ENCODE results near the gene CKB.

CKB gene

DNA sequence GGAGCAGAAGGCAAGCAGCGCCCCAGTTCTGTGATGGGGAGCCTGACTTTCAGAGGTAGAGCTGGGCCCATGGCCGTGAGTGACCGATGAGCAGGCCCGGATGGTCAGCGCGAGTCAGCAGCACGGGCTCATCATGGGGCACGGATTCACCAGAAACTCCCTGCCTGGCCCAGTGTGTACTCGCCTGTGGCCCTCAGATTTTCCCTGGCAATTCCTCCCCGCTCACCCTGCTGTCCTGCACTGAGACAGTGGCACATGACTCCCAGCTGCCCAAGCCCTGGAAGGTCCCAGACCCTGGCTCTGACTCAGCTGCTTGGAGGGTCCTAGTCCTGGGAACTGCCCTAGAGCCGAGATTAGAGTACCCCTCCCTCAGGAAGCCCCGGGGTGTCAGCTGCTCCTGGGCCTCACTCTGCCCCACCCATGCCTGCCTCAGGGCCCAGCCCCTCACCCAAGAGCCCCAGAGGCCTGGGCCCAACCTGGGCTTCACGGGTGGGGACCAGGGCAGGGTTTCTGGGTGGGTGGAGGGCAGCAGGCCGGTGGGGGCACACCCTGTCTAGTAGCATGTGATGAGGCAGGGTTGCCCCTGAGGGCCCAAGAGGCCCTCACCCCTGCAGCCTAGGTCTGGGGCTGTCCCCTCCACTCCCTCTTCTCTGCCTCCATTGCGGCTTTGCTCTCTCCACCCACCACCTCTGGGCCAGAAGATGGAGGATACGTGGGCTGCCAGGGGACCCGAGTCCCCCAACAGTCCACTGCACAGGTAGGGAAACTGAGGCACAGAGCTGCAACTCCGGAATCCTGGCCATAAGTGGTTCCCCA lies 14.8 kb upstream of the CKB start:
- no peak for DNase-seq

- DNase-seq: no peak
Measured at GRCh38 chr14:103536693-103537092, 14.1 kb upstream of the CKB start.

DNA sequence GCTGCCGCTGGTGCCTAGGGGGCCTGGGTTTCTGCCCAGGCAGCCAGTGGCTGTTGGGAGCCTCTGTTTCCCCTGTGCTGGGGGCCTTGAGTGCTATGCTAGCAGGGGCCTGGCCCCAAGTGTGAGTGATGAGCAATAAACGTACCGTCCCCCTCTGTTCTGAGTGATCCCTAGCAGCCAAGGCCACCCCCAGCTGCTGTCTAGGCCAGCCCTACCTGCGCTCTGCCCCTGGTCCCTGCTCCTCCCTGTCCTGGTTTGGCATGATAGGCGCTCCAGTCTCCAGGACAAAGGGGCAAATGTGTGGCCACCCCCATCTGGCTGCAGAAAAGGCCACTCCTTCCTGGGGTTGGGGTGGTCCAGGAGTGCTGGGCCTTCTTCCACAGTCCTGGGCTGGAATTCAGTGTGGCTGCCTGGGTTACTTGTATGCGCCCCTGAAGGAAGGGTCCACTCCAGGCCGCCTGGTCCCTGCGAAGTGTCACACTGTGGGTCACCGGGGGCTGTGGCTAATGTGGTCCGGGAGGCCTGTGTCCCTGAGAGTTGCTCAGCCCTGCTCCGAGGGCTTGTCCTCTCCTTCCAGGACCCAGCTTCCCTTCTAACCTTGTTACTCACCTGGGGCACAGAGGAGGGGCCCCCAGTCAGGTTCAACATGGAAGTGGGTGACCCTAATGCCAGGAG lies 13.4 kb upstream of the CKB start:
- DNase-seq: no peak

- DNase-seq: no peak
Measured at GRCh38 chr14:103535081-103535890, 12.7 kb upstream of the CKB start.

GRCh38 chr14:103534576-103535061 lies 12.0 kb upstream of the CKB start:
- no peak for DNase-seq

DNA sequence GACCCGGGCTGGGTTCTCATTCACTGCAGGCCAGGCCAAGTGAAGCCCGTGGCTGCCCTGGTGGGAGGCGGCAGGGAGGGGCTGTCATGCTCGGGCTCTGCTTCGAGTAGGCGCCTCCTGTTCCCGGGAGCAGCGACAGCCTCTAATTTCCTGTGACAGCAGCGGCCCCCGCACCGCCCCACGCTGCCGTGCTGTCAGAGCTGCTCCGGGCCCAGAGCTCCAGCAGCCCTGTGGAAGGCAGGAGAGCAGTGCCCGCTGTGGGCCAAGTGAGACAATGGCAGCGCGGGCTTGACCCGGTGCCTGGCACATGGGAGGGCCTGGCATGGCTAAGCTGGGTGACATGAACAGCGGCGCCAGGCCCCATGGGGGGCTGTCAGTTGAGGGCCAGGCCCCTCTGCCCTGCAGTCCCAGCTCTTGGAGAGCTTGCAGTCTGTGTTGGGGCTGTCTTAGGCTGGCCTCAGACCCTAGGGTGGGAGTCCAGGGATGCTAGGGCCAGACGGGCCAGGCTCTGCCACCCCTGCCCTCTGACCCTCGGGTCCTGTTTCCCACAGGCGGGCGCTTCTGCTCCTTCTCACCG lies 11.5 kb upstream of the CKB start:
- DNase-seq: no peak

DNA sequence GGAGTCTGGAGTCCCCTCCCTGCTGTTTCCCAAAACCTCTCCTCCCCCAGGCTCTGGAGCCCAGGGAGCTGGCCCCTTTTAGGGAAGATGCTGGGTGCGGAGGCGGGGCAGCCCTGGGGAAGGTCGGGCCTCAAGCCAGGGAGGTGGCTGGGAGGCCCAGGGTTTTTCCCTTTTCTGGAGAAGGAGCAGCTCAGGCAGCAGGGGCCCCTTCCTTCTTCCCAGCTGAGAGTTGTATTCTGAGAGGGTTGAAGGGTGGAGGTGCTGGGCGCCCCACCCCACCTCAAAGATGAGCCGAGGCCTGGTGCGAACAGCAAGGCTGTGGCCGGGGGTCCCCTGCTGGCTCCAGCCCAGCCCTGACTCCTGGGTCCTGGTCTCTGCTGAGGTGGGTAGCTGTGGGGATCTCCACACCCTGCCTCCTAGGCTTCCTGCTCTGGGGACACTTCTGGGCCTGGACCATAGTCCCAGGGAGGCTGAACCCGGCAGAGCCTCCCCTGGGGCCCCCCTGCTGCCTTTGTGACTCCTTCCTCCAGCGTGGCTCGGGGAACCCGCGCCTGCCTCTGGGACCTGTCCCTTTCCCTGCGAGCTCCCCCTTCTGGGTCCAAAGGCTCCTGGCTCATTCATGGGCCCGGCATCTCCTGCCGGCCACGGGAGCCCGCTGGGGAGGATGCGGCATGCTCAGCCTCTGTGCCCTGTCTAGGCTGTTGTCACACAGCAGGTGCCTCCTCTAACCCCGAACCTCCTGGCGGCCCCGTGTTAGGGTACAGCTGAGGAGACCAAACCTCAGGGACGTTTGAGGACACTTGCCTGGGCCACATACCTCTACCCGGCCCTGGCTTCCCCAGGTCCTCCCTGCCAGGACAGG lies 10.7 kb upstream of the CKB start:
- no peak for DNase-seq

DNA sequence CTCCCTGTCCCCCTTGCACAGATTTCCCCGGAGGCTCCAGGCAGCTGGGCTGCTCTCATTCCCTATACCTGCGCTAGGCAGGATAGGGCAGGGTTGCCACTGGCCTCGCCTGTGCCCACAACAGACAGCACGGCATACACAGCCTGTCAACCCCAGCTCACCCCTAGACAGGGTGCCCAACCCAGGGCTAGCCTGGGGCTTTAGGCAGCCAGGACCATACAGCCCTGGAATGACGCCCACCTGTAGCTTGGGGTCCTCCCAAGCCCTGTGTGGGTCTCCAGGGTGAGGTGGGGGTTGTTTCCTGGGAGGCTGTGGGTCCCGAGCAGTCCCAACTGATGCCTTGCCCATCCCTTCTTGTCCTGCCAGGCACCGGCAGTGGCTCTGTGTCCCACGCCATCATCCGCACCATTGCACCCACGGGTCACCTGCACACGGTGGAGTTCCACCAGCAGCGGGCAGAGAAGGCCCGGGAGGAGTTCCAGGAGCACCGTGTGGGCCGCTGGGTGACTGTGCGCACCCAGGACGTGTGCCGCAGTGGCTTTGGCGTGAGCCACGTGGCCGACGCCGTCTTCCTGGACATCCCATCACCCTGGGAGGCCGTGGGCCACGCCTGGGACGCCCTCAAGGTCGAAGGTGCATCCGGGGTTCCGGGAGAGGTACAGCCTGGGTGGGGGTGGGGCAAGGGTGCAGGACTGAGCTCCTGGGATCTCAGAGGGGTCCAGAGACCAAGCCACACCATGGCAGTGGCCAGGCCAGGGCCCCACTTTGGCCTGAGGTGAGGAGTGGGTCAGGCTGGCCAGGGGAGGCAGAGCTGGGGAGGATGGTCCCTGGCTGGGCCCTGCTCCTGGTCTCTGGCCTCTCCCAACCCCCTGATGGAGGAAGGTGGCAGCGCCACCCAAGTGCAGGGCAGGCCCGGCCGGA lies 9.8 kb upstream of the CKB start:
- no peak for DNase-seq

- no peak for DNase-seq
Measured at GRCh38 chr14:103531421-103532215, 9.0 kb upstream of the CKB start.

DNA sequence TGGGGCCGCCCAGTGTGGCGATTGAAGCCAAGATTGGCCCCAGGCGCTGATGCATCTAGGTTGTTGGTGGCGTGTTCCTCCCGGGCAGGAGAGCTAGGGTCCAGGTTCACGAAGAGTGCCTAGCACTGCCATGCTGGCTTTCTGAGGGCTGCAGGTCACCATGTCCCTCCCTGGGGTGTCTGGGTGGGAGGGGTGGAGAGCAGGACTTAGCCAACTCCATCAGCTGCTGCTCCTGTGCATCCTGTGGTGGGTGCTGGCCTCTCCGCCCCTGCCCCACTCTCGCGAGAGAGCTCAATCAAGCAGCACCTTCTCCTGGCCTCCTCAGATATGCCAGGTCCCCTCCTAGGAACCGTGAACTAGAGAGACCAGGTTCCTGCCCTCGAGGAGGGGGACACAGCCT lies 8.2 kb upstream of the CKB start:
- no peak for DNase-seq

GRCh38 chr14:103530390-103530789 lies 7.8 kb upstream of the CKB start:
- DNase-seq: no peak

DNA sequence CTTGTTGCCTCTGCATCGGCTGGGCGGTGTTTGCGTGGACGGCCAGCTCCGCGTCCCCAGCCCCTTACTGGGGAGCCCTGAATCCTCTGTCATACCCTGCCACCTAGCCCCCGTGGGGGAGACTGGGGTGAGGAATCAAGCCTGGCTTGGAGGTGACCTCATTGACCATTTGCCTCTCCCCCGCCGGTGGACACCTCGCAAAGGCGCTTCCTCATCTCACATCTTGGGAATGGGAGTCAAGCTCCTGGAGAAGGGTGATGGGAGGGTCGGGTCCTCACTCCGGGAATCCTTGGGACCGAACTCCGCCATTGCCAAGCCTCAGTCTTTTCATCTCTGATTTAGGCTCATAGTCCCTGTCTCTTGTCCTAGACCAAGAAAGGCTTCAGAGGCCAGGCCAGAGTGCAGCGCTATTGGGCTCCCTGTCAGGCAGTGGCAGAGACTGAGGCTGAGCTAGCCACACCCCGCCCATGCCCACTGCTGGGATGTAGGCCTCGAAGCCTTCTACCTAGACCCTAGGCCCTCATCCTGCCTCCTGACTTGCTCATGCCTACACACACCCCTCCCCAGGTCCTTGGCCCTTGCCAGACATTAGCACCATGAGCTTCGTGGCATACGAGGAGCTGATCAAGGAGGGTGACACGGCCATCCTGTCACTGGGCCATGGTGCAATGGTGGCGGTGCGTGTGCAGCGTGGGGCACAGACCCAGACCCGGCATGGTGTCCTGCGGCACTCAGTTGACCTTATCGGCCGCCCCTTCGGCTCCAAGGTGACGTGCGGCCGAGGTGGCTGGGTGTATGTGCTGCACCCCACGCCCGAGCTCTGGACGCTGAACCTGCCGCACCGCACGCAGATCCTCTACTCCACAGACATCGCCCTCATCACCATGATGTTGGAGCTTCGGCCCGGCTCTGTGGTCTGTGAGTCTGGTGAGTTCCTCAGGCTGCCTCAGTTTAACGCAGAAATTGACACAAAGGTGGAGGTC lies 7.0 kb upstream of the CKB start:
- no peak for DNase-seq

DNA sequence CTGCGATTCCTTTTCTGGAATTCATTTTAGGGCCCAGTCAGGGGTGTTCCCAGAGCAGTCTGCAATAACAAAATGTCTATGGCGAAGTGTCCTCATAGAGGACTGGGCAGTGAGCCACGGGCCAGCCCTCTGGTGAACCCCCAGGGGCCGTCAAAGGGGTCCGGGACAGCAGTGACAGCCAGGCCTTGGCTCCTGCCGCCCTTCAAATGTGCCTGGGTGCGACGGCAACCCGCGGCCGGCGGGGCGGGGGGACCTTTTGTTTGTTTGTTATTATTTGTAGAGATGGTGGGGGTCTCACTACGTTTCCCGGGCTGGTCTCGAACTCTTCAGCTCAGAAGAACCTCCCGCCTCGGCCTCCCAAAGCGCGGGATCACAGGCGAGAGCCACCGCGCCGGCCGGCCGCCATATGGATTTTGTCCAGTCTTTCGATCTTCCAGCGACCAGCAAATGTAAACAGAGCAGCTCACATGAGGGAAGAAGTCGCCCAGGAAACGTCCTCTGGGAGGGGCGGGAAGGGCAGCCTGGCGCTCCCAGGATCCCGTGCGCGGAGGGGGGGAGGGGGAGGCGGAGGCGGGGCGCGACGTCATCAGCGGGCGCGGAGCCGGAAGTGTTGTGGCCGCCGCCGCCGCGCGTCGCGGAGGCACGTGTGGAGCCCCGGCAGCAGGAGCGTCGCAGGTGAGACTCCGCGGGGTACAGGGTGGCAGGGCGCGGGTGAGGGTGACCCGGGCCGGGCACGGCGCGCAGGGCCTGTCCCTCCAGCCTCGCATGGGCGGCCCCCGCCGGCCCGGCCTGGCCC lies 6.2 kb upstream of the CKB start, which contains the start of gene TRMT61A:
TRMT61A (plus strand) TSS at position 610 of the 796 bp plus-strand sequence. CDS start 783 bp downstream, outside the sequence.
- DNase-seq: peak; percentile 79 to 93

DNA sequence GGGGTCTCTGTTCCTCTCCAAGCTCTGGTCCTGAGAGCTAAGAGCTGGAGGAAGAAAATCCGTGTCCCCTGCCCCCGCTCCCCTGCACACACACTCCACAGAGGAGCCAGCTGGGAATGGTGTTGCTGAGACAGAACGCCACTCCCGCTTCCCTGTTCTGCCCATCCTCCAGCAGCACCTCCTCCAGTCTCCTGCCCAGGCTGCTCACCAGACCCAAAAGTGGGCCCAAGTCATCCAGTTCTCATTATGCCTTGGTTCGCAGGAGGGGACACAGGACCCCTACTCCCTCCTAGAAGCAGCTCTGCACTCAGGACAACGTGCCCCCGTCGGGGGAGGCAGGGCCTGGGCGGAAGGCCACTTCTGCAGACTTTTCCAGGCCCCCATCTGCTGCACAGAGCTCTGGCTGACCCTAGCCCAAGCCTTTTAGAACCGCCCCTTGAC lies 5.5 kb upstream of the CKB start:
- DNase-seq: no peak

- DNase-seq: no peak
Measured at GRCh38 chr14:103527408-103528145, 4.9 kb upstream of the CKB start.

GRCh38 chr14:103526914-103527248 lies 4.3 kb upstream of the CKB start:
- DNase-seq: no peak

GRCh38 chr14:103526247-103526913 lies 3.8 kb upstream of the CKB start:
- no peak for DNase-seq

Data from NCI-H446 (cell line).